Fibroblast of gingiva (primary cell): ENCODE results near the gene ZNF397.

Experiments used
- DNase-seq: peaks from one replicate; pipeline ENCODE4 v3.0.0-alpha.2; 2011; ENCODE audit warnings: low read depth

The ZNF397 gene

GRCh38 chr18:35246831-35247230, 6.0 kb downstream of the ZNF397 start:
- no peak for DNase-seq

- DNase-seq = no peak
Observed at GRCh38 chr18:35247412-35248249, 6.8 kb downstream of the ZNF397 start.

- no peak for DNase-seq
Observed at GRCh38 chr18:35248429-35248828, 7.6 kb downstream of the ZNF397 start.

GRCh38 chr18:35252466-35252865, 11.6 kb downstream of the ZNF397 start:
- DNase-seq = no peak

- no peak for DNase-seq
Observed at GRCh38 chr18:35253655-35254287, 12.9 kb downstream of the ZNF397 start.

GRCh38 chr18:35256947-35257346, 16.1 kb downstream of the ZNF397 start:
- DNase-seq = no peak

- DNase-seq = no peak
Observed at GRCh38 chr18:35264409-35264808, 23.6 kb downstream of the ZNF397 start.

- DNase-seq = peak; percentile 49
Observed at GRCh38 chr18:35267161-35267651, 26.4 kb downstream of the ZNF397 start.

GRCh38 chr18:35267809-35268208, 27.0 kb downstream of the ZNF397 start:
- DNase-seq = no peak

- DNase-seq = no peak
Observed at GRCh38 chr18:35268821-35269220, 28.0 kb downstream of the ZNF397 start.

- DNase-seq = no peak
Observed at GRCh38 chr18:35271656-35272055, 30.8 kb downstream of the ZNF397 start.

- no peak for DNase-seq
Observed at GRCh38 chr18:35276267-35276666, 35.4 kb downstream of the ZNF397 start.

GRCh38 chr18:35277633-35278032, 36.8 kb downstream of the ZNF397 start:
- DNase-seq = no peak

GRCh38 chr18:35278085-35278484, 37.3 kb downstream of the ZNF397 start:
- DNase-seq = no peak

- no peak for DNase-seq
Observed at GRCh38 chr18:35278969-35279368, 38.1 kb downstream of the ZNF397 start.

GRCh38 chr18:35282353-35282752, 41.5 kb downstream of the ZNF397 start:
- peak; percentile 76 for DNase-seq

- DNase-seq = no peak
Observed at GRCh38 chr18:35283923-35284794, 43.3 kb downstream of the ZNF397 start.

GRCh38 chr18:35284841-35285240, 44.0 kb downstream of the ZNF397 start:
- DNase-seq = no peak

- DNase-seq = peak; percentile 26
Observed at GRCh38 chr18:35289293-35289692, 48.5 kb downstream of the ZNF397 start.

- DNase-seq = no peak
Observed at GRCh38 chr18:35289727-35290093, 48.9 kb downstream of the ZNF397 start.

- peak; percentile 96 for DNase-seq
Observed at GRCh38 chr18:35290094-35290735, 49.4 kb downstream of the ZNF397 start, which contains the start of gene ZSCAN30. Gene ZSCAN30 (minus strand): TSS chr18:35290229. CDS start chr18:35264352, 25,877 bp downstream.

GRCh38 chr18:35291166-35291565, 50.3 kb downstream of the ZNF397 start:
- DNase-seq = no peak
